Endothelial cell of umbilical vein (primary cell): ENCODE data around the gene RELN. TPM values are rescaled to one million over a fixed set of nuclear protein-coding genes. Genes with fewer than 3 reads are reported as not detected.

Source experiments
- BruUV-seq: library from RNA; stranded (reverse); fragments of 400-500 nt; replicated peaks from 2 replicates; lab custom pipeline; 2021; lab: Mats Ljungman, UMichigan
- CTCF ChIA-PET: fragments of 300-600, 350-600 bp; sonication (Branson Sonifier 250); formaldehyde crosslinking; loops from one replicate; lab custom pipeline; 2021; ENCODE audit warnings: antibody characterized with exemption, inconsistent platforms; lab: Charles Lee
- POLR2A ChIA-PET: fragments of 300-600, 350-600 bp; sonication (Branson Sonifier 250); formaldehyde crosslinking; loops from one replicate; lab custom pipeline; 2021; ENCODE audit warnings: antibody characterized with exemption, inconsistent platforms; lab: Charles Lee
- DNase-seq: peaks from one replicate; pipeline ENCODE4 v3.0.0-alpha.2; 2011; ENCODE audit warnings: low read depth, low spot score
- FAIRE-seq: peaks from 2 replicates; lab custom pipeline; 2011; peaks lifted over from hg19 to GRCh38; lab: Jason Lieb, UNC
- H2AFZ ChIP-seq: 2 replicates; pipeline ENCODE4 v1.6.0; 2012; ENCODE audit warnings: low read depth, low read length, control low read depth, inconsistent platforms
- H3K27ac ChIP-seq: 2 replicates; pipeline ENCODE4 v1.5.1; 2011; ENCODE audit warnings: low read depth, mild to moderate bottlenecking, control low read depth, low read length, moderate library complexity; ENCODE audit not compliant: insufficient read depth
- H3K27me3 ChIP-seq, 2 experiments: 2 replicates each; pipeline versions ENCODE4 v1.6.0 to v1.6.1; 2011; ENCODE audit warnings: low read length in 2 of 2, mixed read lengths in 1 of 2; ENCODE audit not compliant: control insufficient read depth in 2 of 2, insufficient read depth in 2 of 2
- H3K36me3 ChIP-seq, 2 experiments: 2 replicates in 1 of 2; 3 replicates in 1 of 2; pipeline ENCODE4 v1.5.1; 2011; ENCODE audit warnings: low read length in 2 of 2, mild to moderate bottlenecking in 1 of 2, moderate library complexity in 1 of 2; ENCODE audit not compliant: control insufficient read depth in 2 of 2, insufficient read depth in 2 of 2; ENCODE audit errors: extremely low read depth in 1 of 2
- H3K4me1 ChIP-seq: 3 replicates; pipeline ENCODE4 v1.5.1; 2011; ENCODE audit warnings: mild to moderate bottlenecking, low read length; ENCODE audit not compliant: control insufficient read depth, insufficient read depth; ENCODE audit errors: extremely low read depth
- H3K4me2 ChIP-seq: 2 replicates; pipeline ENCODE4 v1.6.1; 2011; ENCODE audit warnings: low read length, control low read depth, mixed read lengths; ENCODE audit not compliant: insufficient read depth
- H3K4me3 ChIP-seq, 3 experiments: fragments of 200-600 bp in 1 of 3; sonication (generic), shearing (Covaris generic) in 1 of 3; replicated peaks in 1 of 3; 2 replicates each; pipeline ENCODE4 v1.5.1; 2011 to 2016; ENCODE audit warnings: control low read depth in 3 of 3, low read length in 3 of 3, mild to moderate bottlenecking in 2 of 3, inconsistent platforms in 1 of 3, low read depth in 1 of 3, moderate library complexity in 1 of 3; ENCODE audit not compliant: insufficient read depth in 1 of 3
- H3K79me2 ChIP-seq: 2 replicates; pipeline ENCODE4 v1.6.0; 2012; ENCODE audit warnings: low read length, inconsistent platforms; ENCODE audit not compliant: control insufficient read depth, insufficient read depth
- H3K9ac ChIP-seq: replicated peaks from 2 replicates; pipeline ENCODE3; 2011; ENCODE audit warnings: low read length, control low read depth; ENCODE audit not compliant: insufficient read depth; ENCODE audit errors: extremely low read depth
- H3K9me1 ChIP-seq: replicated peaks from 3 replicates; pipeline ENCODE4 v1.6.0; 2011; ENCODE audit warnings: mild to moderate bottlenecking, low read length; ENCODE audit not compliant: control insufficient read depth, insufficient read depth; ENCODE audit errors: extremely low read depth
- H3K9me3 ChIP-seq: replicated peaks from 2 replicates; pipeline ENCODE4 v1.5.1; 2012; ENCODE audit warnings: low read length, inconsistent platforms; ENCODE audit not compliant: control insufficient read depth, insufficient read depth
- H4K20me1 ChIP-seq: replicated peaks from 2 replicates; pipeline ENCODE3; 2011; ENCODE audit warnings: mild to moderate bottlenecking, low read length; ENCODE audit not compliant: control insufficient read depth, insufficient read depth; ENCODE audit errors: extremely low read depth
- CTCF ChIP-seq, 2 donors: IDR thresholded peaks; 1 replicate in 1 of 2; 2 replicates in 1 of 2; pipeline ENCODE4 v1.5.1; 2011; ENCODE audit warnings: low read length in 2 of 2, mild to moderate bottlenecking in 2 of 2, moderate library complexity in 2 of 2, control low read depth in 1 of 2, inconsistent platforms in 1 of 2, low read depth in 1 of 2; ENCODE audit not compliant: insufficient read depth in 1 of 2; ENCODE audit errors: extremely low read depth in 1 of 2
- EZH2 ChIP-seq: IDR thresholded peaks from 2 replicates; pipeline ENCODE4 v1.6.1; 2012; ENCODE audit warnings: borderline replicate concordance, low read depth, mild to moderate bottlenecking, moderate library complexity, low read length, inconsistent platforms; ENCODE audit not compliant: severe bottlenecking
- FOS ChIP-seq: IDR thresholded peaks from 2 replicates; pipeline ENCODE4 v1.6.1; 2011; ENCODE audit warnings: mild to moderate bottlenecking, low read length, moderate library complexity, borderline replicate concordance; ENCODE audit not compliant: insufficient read depth
- GATA2 ChIP-seq: IDR thresholded peaks from 2 replicates; pipeline ENCODE4 v1.7.0; 2011; ENCODE audit warnings: low read depth, mild to moderate bottlenecking, moderate library complexity, mixed read lengths, low read length; ENCODE audit not compliant: insufficient read length, insufficient read depth
- JUN ChIP-seq: IDR thresholded peaks from 2 replicates; pipeline ENCODE4 v1.6.1; 2011; ENCODE audit warnings: borderline replicate concordance, low read depth; ENCODE audit not compliant: insufficient read length, insufficient read depth
- MAX ChIP-seq: IDR thresholded peaks from 2 replicates; pipeline ENCODE4 v1.6.1; 2011; ENCODE audit not compliant: insufficient read depth, insufficient read length
- MYC ChIP-seq: IDR thresholded peaks from one replicate; pipeline ENCODE4 v1.6.1; 2011; ENCODE audit warnings: mild to moderate bottlenecking, low read depth, low read length
- POLR2A ChIP-seq: IDR thresholded peaks from 2 replicates; pipeline ENCODE4 v1.6.1; 2012; ENCODE audit warnings: low read depth, mild to moderate bottlenecking, control low read depth, low read length
- POLR2AphosphoS5 ChIP-seq: IDR thresholded peaks from 2 replicates; pipeline ENCODE4 v1.6.1; 2012; ENCODE audit warnings: low read depth, mild to moderate bottlenecking, control low read depth, low read length, moderate library complexity; ENCODE audit not compliant: insufficient read depth
- dilution Hi-C: fragments of 300-500 bp; cut with MboI; formaldehyde crosslinking; loops from one replicate; pipeline ENCODE4 v1.15.0; 2019; ENCODE audit warnings: low sequenced_read_pairs; ENCODE audit not compliant: extremely low pct_ligation_motif_present
- intact Hi-C: fragments of 100-400 bp; cut with micrococcal nuclease; formaldehyde crosslinking; loops from one replicate; pipeline ENCODE4 v1.10.0; 2022
- polyA plus RNA-seq, 4 experiments: library from polyadenylated mRNA; depleted of rRNA in 3 of 4; stranded (reverse) in 3 of 4; unstranded in 1 of 4; fragments of >200 nt; gene quantifications; 2 replicates each; pipeline versions ENCODE4 v1.2.1 to v1.2.3, GENCODE V29; 2011 to 2012; ENCODE audit warnings: missing spikeins in 1 of 4
- total RNA-seq: library from RNA; stranded (reverse); gene quantifications from 2 replicates; pipeline ENCODE4 v1.2.3, GENCODE V29; 2021

The RELN gene
- total and polyA plus RNA-seq, 2 donors (not counting 3 experiments of a cell fraction or from before 2014, with no cell fraction given), result 0.15 to 0.22 TPM

GRCh38 chr7:104017001-104017400 is 27.5 kb upstream of the RELN start:
- H4K20me1 ChIP-seq, result no peaks in the 10 kb centered on the region
- no peaks in the 10 kb centered on the region for H3K9me3 ChIP-seq
- TF ChIP-seq MAX (no peak), GATA2 (no peak), EZH2 (no peak), JUN (no peak), FOS (no peak), MYC (no peak), CTCF (IDR thresholded peaks at IDR 0.05; ENCODE audit: extremely low read depth in 1 of 2, insufficient read depth in 1 of 2, low read depth in 1 of 2, low read length in 2 of 2) (no peak), POLR2A (no peak), POLR2AphosphoS5 (no peak)
- DNase-seq (no peak), FAIRE-seq (no peak)
- intact Hi-C loops, result no loop called here
- no peak overlapping the region for H3K4me3 ChIP-seq
- H3K27me3 ChIP-seq, result no peaks in the 10 kb centered on the region
- no peak overlapping the region for H2AFZ ChIP-seq
- H3K4me1 ChIP-seq, result no peaks in the 10 kb centered on the region
- H3K9ac ChIP-seq, result no peak overlapping the region
- POLR2A ChIA-PET, result no interaction called here
- no peaks in the 10 kb centered on the region for H3K9me1 ChIP-seq
- no TSS peak for BruUV-seq
- CTCF ChIA-PET, result interaction anchor here (0.9 to 1.0 kb wide), 2 partner anchors 9 to 27 kb away, joined by 3 to 4 read pairs; no protein-coding TSS in a partner anchor
- H3K79me2 ChIP-seq, result no peaks in the 10 kb centered on the region
- no peak overlapping the region for H3K27ac ChIP-seq
- dilution Hi-C loops, result no loop called here
- no peaks in the 10 kb centered on the region for H3K36me3 ChIP-seq
- no peak overlapping the region for H3K4me2 ChIP-seq
